Glutamatergic neuron (in vitro differentiated cells): ENCODE measurements around the gene ADCY10. TPM values are rescaled to one million over a fixed set of nuclear protein-coding genes. Genes with fewer than 3 reads are reported as not detected.
A peak's percentile ranks its signal among the peaks of the same experiment; 100 is the strongest.
"Not testable (repeated sequence)": the region's sequence is repeated elsewhere in the genome, so short reads cannot be mapped to it uniquely, and the experiment has no call there.

Source experiments
- DNase-seq: peaks from one replicate; pipeline ENCODE4 v3.0.0; 2022
- H3K27ac Mint-ChIP-seq: one replicate; pipeline ENCODE4 v1.8.0; 2020; ENCODE audit warnings: mild to moderate bottlenecking, mixed read lengths, inconsistent platforms; ENCODE audit not compliant: unreplicated experiment
- H3K27me3 Mint-ChIP-seq: one replicate; pipeline ENCODE4 v1.8.0; 2020; ENCODE audit warnings: mild to moderate bottlenecking, moderate library complexity, mixed read lengths, inconsistent platforms; ENCODE audit not compliant: unreplicated experiment
- H3K36me3 Mint-ChIP-seq: one replicate; pipeline ENCODE4 v1.8.0; 2020; ENCODE audit warnings: mild to moderate bottlenecking, mixed read lengths, inconsistent platforms; ENCODE audit not compliant: unreplicated experiment
- H3K4me1 Mint-ChIP-seq: one replicate; pipeline ENCODE4 v1.8.0; 2020; ENCODE audit warnings: mild to moderate bottlenecking, low read depth, mixed read lengths, inconsistent platforms; ENCODE audit not compliant: unreplicated experiment
- H3K4me3 Mint-ChIP-seq: one replicate; pipeline ENCODE4 v1.8.0; 2020; ENCODE audit warnings: mild to moderate bottlenecking, mixed read lengths, inconsistent platforms; ENCODE audit not compliant: unreplicated experiment
- H3K9me3 Mint-ChIP-seq: one replicate; pipeline ENCODE4 v1.8.0; 2020; ENCODE audit warnings: mild to moderate bottlenecking, moderate library complexity, mixed read lengths, inconsistent platforms; ENCODE audit not compliant: unreplicated experiment
- total RNA-seq: library from RNA; stranded (reverse); fragmentation: NEBNext Ultra II Directional; extraction: Animal tissue kit (Norgen Biotek cat#: 25700); gene quantifications from one replicate; pipeline ENCODE4 v1.2.1, GENCODE V29; 2021; ENCODE audit not compliant: unreplicated experiment
- TF ChIP-seq, protein P1 (sequence below): fragments of 200-600 bp; sonication (generic); IDR thresholded peaks from one replicate; pipeline ENCODE4 v1.5.0; 2021; ENCODE audit not compliant: partially characterized antibody, unreplicated experiment

ADCY10 gene
- total RNA-seq, 1 donor from 2014 or later, result 0.07 TPM

DNA sequence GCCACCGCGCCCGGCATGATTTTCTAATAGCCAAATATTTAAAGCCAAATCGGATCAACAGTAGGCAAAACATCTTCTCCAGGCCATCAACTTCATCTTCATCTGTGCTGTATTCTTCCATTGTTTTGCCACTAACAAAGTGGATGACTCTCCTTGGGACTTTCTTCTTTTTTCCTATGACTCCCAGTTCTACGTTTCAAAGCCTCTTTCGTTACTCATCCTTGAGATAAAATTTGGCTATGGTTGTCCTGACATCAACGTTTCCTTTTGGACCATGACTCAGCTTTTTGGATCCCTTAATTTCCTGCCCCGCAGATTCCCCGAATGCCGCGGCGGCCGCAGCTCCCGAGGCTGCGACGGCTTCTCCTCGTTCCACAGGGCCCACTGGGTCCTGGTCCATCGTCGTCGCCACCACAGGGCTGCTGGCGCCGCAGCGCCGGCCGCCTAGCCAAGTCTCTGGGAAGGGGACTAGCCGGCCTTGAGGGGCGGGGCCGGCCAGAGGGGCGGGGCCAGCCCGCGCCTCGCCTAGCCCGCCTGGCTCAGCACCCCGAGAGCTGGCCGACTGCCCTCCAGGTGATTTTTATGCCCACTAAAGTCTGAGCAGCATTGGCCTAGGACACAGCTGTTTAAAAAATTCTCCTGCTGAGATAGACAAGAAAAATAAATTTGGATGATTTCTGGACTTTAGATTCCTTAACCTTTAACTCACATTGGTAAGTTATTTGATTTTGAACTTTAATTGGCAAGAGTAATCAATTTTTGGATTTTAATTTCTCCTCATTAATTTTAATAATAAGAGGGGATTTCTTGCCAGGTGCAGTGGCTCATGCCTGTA, 93.9 kb downstream of the ADCY10 start:
- Mint-ChIP-seq H3K4me3 (peak overlapping the region; percentile 56), H3K4me1 (peaks cover 2% of the 10 kb centered on the region), H3K27me3 (no peaks in the 10 kb centered on the region), H3K9me3 (peaks cover 2% of the 10 kb centered on the region), H3K36me3 (peaks cover 6% of the 10 kb centered on the region), H3K27ac (no peak overlapping the region)
- TF ChIP-seq, protein P1, sequence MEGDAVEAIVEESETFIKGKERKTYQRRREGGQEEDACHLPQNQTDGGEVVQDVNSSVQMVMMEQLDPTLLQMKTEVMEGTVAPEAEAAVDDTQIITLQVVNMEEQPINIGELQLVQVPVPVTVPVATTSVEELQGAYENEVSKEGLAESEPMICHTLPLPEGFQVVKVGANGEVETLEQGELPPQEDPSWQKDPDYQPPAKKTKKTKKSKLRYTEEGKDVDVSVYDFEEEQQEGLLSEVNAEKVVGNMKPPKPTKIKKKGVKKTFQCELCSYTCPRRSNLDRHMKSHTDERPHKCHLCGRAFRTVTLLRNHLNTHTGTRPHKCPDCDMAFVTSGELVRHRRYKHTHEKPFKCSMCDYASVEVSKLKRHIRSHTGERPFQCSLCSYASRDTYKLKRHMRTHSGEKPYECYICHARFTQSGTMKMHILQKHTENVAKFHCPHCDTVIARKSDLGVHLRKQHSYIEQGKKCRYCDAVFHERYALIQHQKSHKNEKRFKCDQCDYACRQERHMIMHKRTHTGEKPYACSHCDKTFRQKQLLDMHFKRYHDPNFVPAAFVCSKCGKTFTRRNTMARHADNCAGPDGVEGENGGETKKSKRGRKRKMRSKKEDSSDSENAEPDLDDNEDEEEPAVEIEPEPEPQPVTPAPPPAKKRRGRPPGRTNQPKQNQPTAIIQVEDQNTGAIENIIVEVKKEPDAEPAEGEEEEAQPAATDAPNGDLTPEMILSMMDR, result no peak
- peak; percentile 62 for DNase-seq

GRCh38 chr1:167815650-167816049, 98.3 kb downstream of the ADCY10 start:
- TF ChIP-seq, protein P1, result no peak
- no peak for DNase-seq
- peaks cover 1% of the 10 kb centered on the region for H3K27me3 Mint-ChIP-seq

DNA sequence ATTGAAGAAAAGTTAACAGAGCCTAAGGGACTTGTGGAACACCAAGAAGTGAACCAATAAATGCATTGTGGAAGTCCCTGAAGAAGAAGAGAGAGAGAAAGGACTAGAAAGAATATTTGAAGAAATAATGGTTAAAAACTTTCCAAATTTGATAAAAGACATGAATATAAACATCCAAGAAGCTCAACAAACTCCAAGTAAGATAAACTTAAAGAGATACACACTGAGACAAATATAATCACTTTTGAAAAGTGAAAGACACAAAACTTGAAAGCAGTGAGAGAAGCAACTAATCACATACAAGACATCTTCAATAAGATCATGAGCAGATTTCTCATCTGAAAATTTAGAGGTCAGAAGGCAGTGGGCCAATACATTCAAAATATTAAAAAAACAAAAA, 101.0 kb downstream of the ADCY10 start:
- peaks cover 1% of the 10 kb centered on the region for H3K27me3 Mint-ChIP-seq

More at GRCh38 chr1:167815650-167816049, 98.3 kb downstream of the ADCY10 start:
- Mint-ChIP-seq H3K9me3 (peaks cover 2% of the 10 kb centered on the region), H3K4me3 (no peak overlapping the region), H3K4me1 (peaks cover 2% of the 10 kb centered on the region), H3K36me3 (peaks cover 23% of the 10 kb centered on the region), H3K27ac (no peak overlapping the region)

DNA sequence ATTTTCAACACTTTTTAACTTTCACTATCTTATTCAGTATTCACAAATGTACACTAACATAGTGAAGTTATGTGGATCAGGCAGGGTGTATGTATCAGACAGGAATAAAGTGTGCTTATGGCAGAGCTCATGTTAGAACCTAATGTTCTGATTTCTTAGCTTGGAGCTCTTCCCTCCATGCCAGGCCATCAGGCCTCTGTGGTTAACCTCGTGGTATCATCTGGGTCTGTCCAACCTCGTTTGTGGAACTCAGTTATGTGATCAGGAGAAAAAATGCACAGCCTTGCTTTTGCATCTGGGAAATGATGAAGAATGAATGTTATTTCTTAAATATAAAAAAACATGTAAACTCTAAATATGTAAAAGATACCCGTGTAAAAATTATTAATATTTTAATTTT, 105.2 kb downstream of the ADCY10 start:
- DNase-seq, result no peak
- Mint-ChIP-seq H3K4me3 (no peak overlapping the region), H3K36me3 (peaks cover 32% of the 10 kb centered on the region), H3K27ac (no peak overlapping the region), H3K9me3 (peaks cover 13% of the 10 kb centered on the region), H3K27me3 (no peaks in the 10 kb centered on the region), H3K4me1 (peaks cover 3% of the 10 kb centered on the region)
- TF ChIP-seq, protein P1, result no peak

More for the DNA sequence above, 101.0 kb downstream of the ADCY10 start:
- TF ChIP-seq, protein P1, result no peak
- H3K36me3 Mint-ChIP-seq, result peaks cover 39% of the 10 kb centered on the region
- no peak for DNase-seq
- no peak overlapping the region for H3K4me3 Mint-ChIP-seq
- no peak overlapping the region for H3K27ac Mint-ChIP-seq
- H3K4me1 Mint-ChIP-seq, result peaks cover 2% of the 10 kb centered on the region
- H3K9me3 Mint-ChIP-seq, result peaks cover 2% of the 10 kb centered on the region

GRCh38 chr1:167808104-167808503, 105.8 kb downstream of the ADCY10 start:
- Mint-ChIP-seq H3K36me3 (peaks cover 29% of the 10 kb centered on the region), H3K9me3 (peaks cover 13% of the 10 kb centered on the region), H3K4me3 (no peak overlapping the region), H3K27ac (no peak overlapping the region), H3K4me1 (peaks cover 3% of the 10 kb centered on the region), H3K27me3 (no peaks in the 10 kb centered on the region)
- no peak for DNase-seq
- TF ChIP-seq, protein P1, result no peak

DNA sequence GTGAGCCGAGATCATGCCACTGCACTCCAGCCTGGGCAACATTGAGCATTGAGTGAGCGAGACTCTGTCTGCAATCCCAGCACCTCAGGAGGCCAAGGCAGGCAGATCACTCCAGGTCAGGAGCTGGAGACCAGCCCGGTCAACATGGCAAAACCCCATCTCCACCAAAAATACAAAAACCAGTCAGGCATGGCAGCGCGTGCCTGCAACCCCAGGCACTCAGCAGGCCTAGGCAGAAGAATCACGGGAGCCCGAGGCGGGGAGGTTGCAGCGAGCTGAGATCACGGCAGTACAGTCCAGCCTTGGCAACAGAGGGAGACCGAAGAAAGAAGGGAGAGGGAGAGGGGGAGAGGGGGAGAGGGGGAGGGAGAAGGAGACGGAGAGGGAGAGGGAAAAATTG, 107.3 kb downstream of the ADCY10 start:
- Mint-ChIP-seq H3K36me3 (peaks cover 30% of the 10 kb centered on the region), H3K9me3 (peaks cover 13% of the 10 kb centered on the region)
- DNase-seq, H3K27me3 Mint-ChIP-seq, H3K4me1 Mint-ChIP-seq, H3K27ac Mint-ChIP-seq, H3K4me3 Mint-ChIP-seq: not testable (repeated sequence)

DNA sequence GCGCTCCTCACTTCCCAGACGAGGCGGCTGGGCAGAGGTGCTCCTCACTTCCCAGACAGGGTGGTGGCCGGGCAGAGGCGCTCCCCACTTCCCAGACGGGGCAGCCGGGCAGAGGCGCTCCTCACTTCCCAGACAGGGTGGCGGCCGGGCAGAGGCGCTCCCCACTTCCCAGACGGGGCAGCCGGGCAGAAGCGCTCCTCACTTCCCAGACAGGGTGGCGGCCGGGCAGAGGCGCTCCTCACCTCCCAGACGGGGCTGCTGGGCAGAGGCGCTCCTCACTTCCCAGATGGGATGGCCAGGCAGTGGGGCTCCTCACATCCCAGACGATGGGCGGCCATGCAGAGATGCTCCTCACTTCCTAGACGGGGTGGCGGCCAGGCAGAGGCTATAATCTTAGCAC, 107.7 kb downstream of the ADCY10 start:
- H3K4me1 Mint-ChIP-seq, H3K27me3 Mint-ChIP-seq, DNase-seq, H3K27ac Mint-ChIP-seq, H3K4me3 Mint-ChIP-seq: not testable (repeated sequence)
- peaks cover 13% of the 10 kb centered on the region for H3K9me3 Mint-ChIP-seq
- H3K36me3 Mint-ChIP-seq, result peaks cover 31% of the 10 kb centered on the region
